ENCODE data around the gene XPR1.

DNA sequence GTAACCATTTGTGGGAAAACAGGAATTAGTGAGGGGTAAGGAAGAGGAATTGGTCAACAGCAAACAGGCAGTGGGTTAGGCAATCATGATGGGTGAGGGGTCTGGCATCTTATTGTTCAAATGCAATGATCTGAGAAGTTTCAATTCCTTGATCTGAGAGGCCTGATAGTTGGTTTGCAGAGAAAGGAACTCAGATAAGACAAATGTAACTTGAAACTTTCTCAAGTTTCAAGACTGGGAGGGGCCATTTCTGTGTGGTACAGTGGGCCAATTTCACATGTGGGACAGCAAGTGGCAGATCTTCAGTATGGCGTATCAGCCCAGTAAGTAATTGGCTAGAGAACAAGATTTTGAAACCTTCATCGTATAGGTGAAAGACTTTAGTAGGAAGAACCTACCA is 102.5 kb downstream of the XPR1 start:
- TF ChIP-seq, protein P1, sequence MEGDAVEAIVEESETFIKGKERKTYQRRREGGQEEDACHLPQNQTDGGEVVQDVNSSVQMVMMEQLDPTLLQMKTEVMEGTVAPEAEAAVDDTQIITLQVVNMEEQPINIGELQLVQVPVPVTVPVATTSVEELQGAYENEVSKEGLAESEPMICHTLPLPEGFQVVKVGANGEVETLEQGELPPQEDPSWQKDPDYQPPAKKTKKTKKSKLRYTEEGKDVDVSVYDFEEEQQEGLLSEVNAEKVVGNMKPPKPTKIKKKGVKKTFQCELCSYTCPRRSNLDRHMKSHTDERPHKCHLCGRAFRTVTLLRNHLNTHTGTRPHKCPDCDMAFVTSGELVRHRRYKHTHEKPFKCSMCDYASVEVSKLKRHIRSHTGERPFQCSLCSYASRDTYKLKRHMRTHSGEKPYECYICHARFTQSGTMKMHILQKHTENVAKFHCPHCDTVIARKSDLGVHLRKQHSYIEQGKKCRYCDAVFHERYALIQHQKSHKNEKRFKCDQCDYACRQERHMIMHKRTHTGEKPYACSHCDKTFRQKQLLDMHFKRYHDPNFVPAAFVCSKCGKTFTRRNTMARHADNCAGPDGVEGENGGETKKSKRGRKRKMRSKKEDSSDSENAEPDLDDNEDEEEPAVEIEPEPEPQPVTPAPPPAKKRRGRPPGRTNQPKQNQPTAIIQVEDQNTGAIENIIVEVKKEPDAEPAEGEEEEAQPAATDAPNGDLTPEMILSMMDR (IDR thresholded peaks at IDR 0.05; ENCODE audit: insufficient read depth, low read depth, low read length) = no peak
- TF ChIP-seq EZH2 (IDR thresholded peaks at IDR 0.05; ENCODE audit: insufficient read depth, low read length) = no peak
